Measurements from ENCODE around the gene TMEM201.

The TMEM201 gene

GRCh38 chr1:9609998-9610397 is 21.3 kb downstream of the TMEM201 start:
- DNase-seq (ENCODE audit: low spot score) = no peak
- TF ChIP-seq CTCF (IDR thresholded peaks at IDR 0.05; ENCODE audit: extremely low read depth, insufficient read depth, missing control alignments) = no peak
- in situ Hi-C loops (cut with MboI; ENCODE audit: low pct_unique_long_range_greater_than_20kb, low sequenced_read_pairs, unreplicated experiment) = no loop called here

DNA sequence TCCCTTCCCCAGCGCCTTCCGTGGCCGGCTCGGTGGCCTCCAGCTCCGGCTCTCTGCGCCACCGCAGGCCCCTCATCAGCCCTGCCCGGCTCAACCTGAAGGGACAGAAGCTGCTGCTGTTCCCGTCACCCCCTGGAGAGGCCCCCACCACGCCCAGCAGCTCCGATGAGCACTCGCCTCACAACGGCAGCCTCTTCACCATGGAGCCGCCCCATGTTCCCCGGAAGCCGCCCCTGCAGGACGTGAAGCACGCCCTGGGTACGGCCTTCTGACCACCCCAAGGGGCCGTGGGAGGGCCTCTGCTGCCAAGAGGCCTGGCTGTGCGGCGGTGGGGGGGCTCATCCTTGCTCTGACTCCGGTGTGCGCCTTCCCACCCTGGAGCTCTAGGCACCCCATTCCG is 21.8 kb downstream of the TMEM201 start:
- in situ Hi-C loops (cut with MboI; ENCODE audit: low pct_unique_long_range_greater_than_20kb, low sequenced_read_pairs, unreplicated experiment) = no loop called here
- no peak for TF ChIP-seq CTCF (IDR thresholded peaks at IDR 0.05; ENCODE audit: extremely low read depth, insufficient read depth, missing control alignments)
- no peak for DNase-seq (ENCODE audit: low spot score)

- in situ Hi-C loops (cut with MboI; ENCODE audit: low pct_unique_long_range_greater_than_20kb, low sequenced_read_pairs, unreplicated experiment) = no loop called here
- TF ChIP-seq CTCF (IDR thresholded peaks at IDR 0.05; ENCODE audit: extremely low read depth, insufficient read depth, missing control alignments) = no peak
- DNase-seq (ENCODE audit: low spot score) = no peak
Measured at GRCh38 chr1:9611716-9612115, 23.0 kb downstream of the TMEM201 start.

DNA sequence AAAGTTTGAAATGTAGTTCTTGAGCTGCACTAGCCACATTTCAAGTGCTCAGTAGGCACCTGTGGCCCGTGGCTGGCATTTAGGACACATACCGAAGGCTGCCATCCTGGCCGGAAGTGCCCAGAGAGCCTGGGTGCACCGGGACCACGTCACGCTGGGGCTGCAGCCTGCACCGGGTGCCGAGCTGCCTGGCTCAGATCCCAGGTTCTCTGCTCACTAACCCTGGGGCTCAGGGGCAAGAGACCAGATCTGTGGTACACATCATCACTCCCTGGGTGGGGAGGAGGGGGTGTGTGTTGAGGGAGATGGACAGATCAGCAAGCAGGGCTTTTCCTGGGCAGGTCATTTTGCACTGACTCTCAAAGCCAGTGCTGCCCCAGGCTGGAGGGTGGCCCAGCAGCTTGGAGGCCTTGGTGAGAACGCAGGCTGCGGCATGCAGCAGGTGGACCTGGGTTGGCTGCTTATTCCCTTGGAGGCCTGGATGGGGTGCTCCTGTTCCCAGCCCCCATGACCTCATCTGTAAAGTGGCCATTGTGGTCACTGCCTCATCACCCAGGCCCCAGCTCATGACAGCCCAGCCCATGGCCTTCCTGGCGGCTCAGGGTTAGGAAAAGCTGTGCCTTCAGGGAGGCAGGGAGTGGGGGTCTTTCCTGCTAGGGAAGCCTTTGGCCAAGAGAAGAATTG is 23.6 kb downstream of the TMEM201 start:
- DNase-seq (ENCODE audit: low spot score) = no peak
- in situ Hi-C loops (cut with MboI; ENCODE audit: low pct_unique_long_range_greater_than_20kb, low sequenced_read_pairs, unreplicated experiment) = no loop called here
- TF ChIP-seq CTCF (IDR thresholded peaks at IDR 0.05; ENCODE audit: extremely low read depth, insufficient read depth, missing control alignments) = no peak

DNA sequence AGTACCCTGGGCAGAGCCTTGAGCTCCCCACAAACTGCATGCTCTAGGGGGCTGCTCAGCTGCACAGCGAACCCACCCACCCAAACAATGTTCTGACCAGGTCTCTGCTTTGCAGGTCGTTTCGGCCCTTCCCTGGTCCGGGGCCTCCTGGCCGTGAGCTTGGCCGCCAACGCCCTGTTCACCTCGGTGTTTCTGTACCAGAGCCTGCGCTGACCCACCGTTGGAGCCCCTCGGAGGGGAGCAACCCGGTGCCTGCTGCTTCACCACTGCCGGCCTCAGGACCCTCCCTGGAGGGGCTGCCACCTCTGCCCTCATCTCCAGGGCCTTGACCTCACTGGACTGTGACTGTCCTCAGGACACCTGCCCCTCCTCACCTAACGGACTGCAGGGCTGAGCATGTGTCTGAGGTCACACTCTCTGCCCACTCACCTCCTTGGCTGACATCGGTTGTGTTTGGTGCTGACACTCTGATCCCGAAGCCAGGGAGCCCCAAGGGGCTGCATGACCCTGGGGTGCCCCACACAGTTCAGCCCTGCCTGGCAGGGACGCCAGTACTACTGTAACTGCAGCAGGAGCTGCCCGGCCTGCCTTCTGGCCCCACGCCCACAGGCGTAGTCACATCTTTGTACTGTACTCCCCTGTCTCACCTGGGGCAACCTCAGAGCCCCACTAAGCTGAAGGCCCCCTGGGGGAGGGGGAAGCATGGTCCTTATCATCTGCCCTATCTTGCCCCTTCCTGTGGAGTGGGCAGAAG is 24.3 kb downstream of the TMEM201 start:
- no peak for TF ChIP-seq CTCF (IDR thresholded peaks at IDR 0.05; ENCODE audit: extremely low read depth, insufficient read depth, missing control alignments)
- in situ Hi-C loops (cut with MboI; ENCODE audit: low pct_unique_long_range_greater_than_20kb, low sequenced_read_pairs, unreplicated experiment) = no loop called here
- DNase-seq (ENCODE audit: low spot score) = no peak

GRCh38 chr1:9613625-9614299 is 25.1 kb downstream of the TMEM201 start:
- DNase-seq (ENCODE audit: low spot score) = no peak
- in situ Hi-C loops (cut with MboI; ENCODE audit: low pct_unique_long_range_greater_than_20kb, low sequenced_read_pairs, unreplicated experiment) = no loop called here
- no peak for TF ChIP-seq CTCF (IDR thresholded peaks at IDR 0.05; ENCODE audit: extremely low read depth, insufficient read depth, missing control alignments)
